Uterus (tissue), 2 donors: ENCODE results near the gene SNX13.

Experiments used
- POLR2A ChIP-seq, 2 donors: fragments of 450-650 bp; IDR thresholded peaks; one replicate each; pipeline ENCODE4 v1.6.1; 2016; ENCODE audit warnings: antibody characterized with exemption in 2 of 2, mild to moderate bottlenecking in 1 of 2, moderate library complexity in 1 of 2
- TF ChIP-seq, protein P1 (sequence below), 4 experiments: fragments of 200-600 bp in 2 of 4; fragments of 450-650 bp in 2 of 4; sonication (generic) in 2 of 4; IDR thresholded peaks; one replicate each; pipeline ENCODE4 v1.5.1; 2016 to 2019; ENCODE audit warnings: antibody characterized with exemption in 4 of 4, mild to moderate bottlenecking in 2 of 4, moderate library complexity in 1 of 4

DNA sequence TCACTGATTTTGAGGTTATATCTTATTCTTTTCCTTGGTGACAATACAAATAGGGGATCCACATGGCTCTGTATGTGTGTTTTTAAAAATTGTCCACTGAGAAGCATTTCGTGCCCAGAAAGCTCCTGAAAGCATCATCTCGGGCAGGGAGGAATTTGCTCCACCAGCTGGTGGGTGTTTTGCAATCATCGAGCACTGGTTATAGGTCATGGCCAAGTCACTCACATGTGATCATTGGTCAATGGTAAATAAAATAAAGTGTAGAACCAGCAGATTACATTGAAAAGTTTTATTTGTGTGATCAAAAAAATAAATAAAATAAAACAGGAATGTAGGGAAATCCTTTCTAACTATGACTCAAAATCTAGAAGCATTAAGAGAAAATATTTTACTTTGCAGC, 23.0 kb upstream of the SNX13 start:
- TF ChIP-seq, protein P1, sequence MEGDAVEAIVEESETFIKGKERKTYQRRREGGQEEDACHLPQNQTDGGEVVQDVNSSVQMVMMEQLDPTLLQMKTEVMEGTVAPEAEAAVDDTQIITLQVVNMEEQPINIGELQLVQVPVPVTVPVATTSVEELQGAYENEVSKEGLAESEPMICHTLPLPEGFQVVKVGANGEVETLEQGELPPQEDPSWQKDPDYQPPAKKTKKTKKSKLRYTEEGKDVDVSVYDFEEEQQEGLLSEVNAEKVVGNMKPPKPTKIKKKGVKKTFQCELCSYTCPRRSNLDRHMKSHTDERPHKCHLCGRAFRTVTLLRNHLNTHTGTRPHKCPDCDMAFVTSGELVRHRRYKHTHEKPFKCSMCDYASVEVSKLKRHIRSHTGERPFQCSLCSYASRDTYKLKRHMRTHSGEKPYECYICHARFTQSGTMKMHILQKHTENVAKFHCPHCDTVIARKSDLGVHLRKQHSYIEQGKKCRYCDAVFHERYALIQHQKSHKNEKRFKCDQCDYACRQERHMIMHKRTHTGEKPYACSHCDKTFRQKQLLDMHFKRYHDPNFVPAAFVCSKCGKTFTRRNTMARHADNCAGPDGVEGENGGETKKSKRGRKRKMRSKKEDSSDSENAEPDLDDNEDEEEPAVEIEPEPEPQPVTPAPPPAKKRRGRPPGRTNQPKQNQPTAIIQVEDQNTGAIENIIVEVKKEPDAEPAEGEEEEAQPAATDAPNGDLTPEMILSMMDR (IDR thresholded peaks at IDR 0.05): no peak
- no peak for TF ChIP-seq POLR2A (IDR thresholded peaks at IDR 0.05)
